Skin epidermis (tissue), 12 donors: ENCODE results near the gene PDLIM4.
A peak's percentile ranks its signal among the peaks of the same experiment; 100 is the strongest.

Experiments
- H3K27ac ChIP-seq, 21 experiments: fragments of 200-600 bp; sonication (generic) in 11 of 21; one replicate each; pipeline ENCODE4 v1.5.0; 2020; ENCODE audit warnings: mild to moderate bottlenecking in 3 of 21, inconsistent platforms in 2 of 21, moderate library complexity in 2 of 21
- H3K4me3 ChIP-seq, 7 experiments: fragments of 200-600 bp; sonication (generic) in 2 of 7; one replicate each; pipeline ENCODE4 v1.5.0; 2020; ENCODE audit warnings: inconsistent platforms in 2 of 7, mild to moderate bottlenecking in 2 of 7, moderate library complexity in 1 of 7

PDLIM4 gene

GRCh38 chr5:132262882-132263547 lies 5.5 kb downstream of the PDLIM4 start:
- H3K27ac ChIP-seq = peak overlapping the region in 10 of 21 experiments; percentile 21 to 94 (median 70)

DNA sequence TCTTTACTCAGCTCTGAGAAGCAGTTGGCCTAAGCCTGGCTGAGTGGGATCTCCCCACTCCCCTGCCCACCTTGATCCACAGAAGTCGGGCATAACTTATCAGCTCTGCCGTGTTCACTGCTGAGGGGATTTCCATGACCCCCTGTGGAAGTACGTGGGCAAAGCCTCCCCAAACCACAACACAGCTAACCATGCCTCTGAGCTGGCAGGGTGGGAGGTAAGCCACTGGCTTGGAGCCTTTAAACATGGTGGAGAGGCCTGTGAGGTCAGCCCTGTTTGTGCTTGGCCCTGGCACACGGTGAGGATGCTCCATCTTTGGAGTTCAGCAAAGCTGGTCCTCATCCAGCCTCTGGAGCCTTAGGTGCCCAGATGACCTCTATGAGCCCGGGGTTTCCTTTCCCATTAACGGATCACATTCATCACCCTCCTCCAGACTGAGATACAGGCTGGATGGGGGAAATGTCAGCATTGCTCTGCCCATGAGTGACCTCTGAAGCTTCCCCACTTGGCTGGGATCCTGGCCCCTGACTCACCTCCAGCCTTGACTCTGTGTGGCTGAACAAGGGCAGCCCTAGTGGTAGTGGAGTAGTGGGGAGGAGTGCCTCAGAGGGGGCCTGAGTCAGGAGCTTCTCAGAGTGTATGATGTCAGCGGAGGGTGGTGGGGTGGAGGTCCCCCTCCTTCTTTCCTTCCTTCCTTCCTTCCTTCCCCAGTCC lies 6.2 kb downstream of the PDLIM4 start:
- Histone ChIP-seq H3K27ac (peak overlapping the region in 14 of 21 experiments; percentile 1 to 94 (median 60)), H3K4me3 (no peak overlapping the region)

More at GRCh38 chr5:132262882-132263547, 5.5 kb downstream of the PDLIM4 start:
- no peak overlapping the region for H3K4me3 ChIP-seq

GRCh38 chr5:132264546-132265335 lies 7.2 kb downstream of the PDLIM4 start:
- Histone ChIP-seq H3K27ac (peak overlapping the region in 18 of 21 experiments; percentile 12 to 94 (median 76)), H3K4me3 (no peak overlapping the region)

- Histone ChIP-seq H3K27ac (peak overlapping the region in 19 of 21 experiments; percentile 22 to 94 (median 75)), H3K4me3 (no peak overlapping the region)
Observed at GRCh38 chr5:132265336-132266030, 8.0 kb downstream of the PDLIM4 start.

- H3K4me3 ChIP-seq = no peak overlapping the region
Observed at GRCh38 chr5:132266031-132266835, 8.7 kb downstream of the PDLIM4 start.

GRCh38 chr5:132266836-132267160 lies 9.3 kb downstream of the PDLIM4 start:
- Histone ChIP-seq H3K4me3 (no peak overlapping the region), H3K27ac (peak overlapping the region in 5 of 21 experiments; percentile 30 to 90 (median 53))

More at GRCh38 chr5:132266031-132266835, 8.7 kb downstream of the PDLIM4 start:
- H3K27ac ChIP-seq = peak overlapping the region in 16 of 21 experiments; percentile 4 to 94 (median 68)

GRCh38 chr5:132267166-132267739 lies 9.8 kb downstream of the PDLIM4 start:
- Histone ChIP-seq H3K4me3 (no peak overlapping the region), H3K27ac (peak overlapping the region in 11 of 21 experiments; percentile 0 to 90 (median 30))

GRCh38 chr5:132267931-132268768 lies 10.7 kb downstream of the PDLIM4 start:
- Histone ChIP-seq H3K4me3 (no peak overlapping the region), H3K27ac (peak overlapping the region in 10 of 21 experiments; percentile 0 to 90 (median 42))

- H3K27ac ChIP-seq = peak overlapping the region in 9 of 21 experiments; percentile 10 to 61 (median 40)
- no peak overlapping the region for H3K4me3 ChIP-seq
Observed at GRCh38 chr5:132268769-132269551, 11.5 kb downstream of the PDLIM4 start.

DNA sequence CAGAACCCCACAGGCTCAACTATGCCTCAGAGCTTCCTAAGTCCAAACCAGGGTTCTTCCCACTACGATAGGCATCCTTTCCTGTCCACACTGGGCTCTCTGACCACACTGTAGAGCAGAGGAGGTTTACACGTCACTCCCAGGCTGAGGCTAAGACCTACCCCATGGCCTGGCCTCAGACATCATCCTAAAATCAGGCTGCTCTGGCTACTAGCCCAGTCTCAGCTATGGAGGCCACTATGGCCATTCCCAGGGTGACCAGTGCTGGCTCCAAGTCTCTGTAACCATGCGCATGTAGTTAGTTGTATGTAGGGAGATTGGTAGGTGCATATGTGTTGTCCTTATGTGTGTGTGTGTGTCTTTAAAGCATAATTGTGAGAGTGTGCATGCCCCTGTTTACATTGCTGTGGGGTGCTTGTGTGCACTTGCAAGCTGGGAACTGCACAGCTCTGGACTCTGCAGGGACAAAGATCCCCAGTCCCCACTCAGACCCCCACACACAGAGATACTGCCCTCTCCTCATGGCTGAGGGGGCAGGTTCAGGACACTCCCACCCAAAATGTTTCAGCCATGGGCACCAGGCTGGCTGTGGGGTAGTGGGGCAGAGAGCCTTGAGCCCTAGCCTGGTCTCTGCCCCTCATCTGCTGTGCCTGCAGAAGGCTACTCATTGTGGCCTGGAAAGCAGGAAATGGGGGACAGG lies 12.3 kb downstream of the PDLIM4 start:
- H3K27ac ChIP-seq = peak overlapping the region in 8 of 21 experiments; percentile 10 to 61 (median 44)

GRCh38 chr5:132270335-132270665 lies 12.8 kb downstream of the PDLIM4 start:
- H3K4me3 ChIP-seq = no peak overlapping the region
- H3K27ac ChIP-seq = peak overlapping the region in 1 of 21 experiments; percentile 11

More for the DNA sequence above, 12.3 kb downstream of the PDLIM4 start:
- no peak overlapping the region for H3K4me3 ChIP-seq

DNA sequence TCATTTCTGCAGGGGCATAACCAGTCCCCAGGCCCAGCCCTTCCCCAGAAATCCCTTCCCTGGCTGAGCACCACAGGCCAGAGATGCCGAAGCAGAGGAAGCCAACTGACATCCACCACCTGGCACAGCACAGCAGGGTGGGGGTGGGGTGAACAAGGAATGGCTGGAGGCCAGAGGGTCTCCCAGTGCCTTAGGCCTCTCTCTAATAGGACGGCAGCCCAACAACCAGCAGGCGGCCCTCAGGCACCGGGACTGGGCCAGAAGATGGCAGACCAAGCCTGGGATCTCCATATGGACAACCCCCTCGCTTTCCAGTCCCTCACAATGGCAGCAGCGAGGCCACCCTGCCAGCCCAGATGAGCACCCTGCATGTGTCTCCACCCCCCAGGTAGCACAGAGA lies 13.2 kb downstream of the PDLIM4 start:
- H3K4me3 ChIP-seq = no peak overlapping the region
- peak overlapping the region in 1 of 21 experiments; percentile 11 for H3K27ac ChIP-seq

- Histone ChIP-seq H3K27ac (no peak overlapping the region), H3K4me3 (peak overlapping the region in 3 of 7 experiments; percentile 0 to 11 (median 5))
Observed at GRCh38 chr5:132271251-132272246, 14.1 kb downstream of the PDLIM4 start.

DNA sequence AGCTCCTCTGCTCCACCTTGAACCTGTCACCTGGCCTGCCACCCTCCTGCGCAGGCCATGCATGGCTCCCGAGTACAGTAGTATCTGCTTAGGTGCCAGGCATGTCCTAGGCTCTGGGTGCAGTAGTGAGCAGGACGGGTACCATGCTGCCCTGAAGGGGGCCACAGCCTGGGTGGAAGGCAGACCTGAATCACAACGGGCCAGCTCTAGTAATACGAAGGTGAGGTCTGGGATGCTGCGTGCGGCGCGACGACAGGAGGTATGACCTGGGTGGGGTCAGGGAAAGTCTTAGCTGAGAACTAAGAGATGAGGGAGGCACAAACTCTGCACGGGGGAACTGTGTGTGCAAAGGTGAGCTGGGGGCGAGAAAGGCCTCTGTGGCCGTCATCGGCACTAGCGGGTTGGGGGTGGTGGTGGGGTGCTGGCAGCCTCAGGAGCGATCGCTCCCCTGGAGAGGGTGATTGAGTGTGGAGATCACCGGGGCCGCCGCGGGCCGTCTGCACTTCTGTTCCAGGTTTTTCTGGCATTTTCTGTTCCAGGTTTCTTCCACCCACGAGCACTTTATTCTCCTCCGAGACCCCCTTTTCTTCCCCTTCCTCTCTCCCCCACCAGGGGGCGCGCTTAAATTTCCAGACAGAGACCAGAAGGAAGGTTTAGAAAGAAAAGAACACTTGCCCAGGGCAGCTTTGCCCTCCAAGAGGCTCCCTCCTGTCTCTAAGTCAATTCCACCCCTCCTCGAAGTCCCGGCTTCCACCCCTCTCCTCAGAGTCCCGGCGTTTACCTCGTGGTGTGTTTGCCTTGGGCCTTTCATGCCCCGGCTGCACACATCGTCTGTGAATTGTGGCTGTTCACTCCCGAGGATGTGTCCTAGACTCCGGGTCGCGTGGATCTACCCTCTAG lies 15.1 kb downstream of the PDLIM4 start:
- no peak overlapping the region for H3K27ac ChIP-seq
- H3K4me3 ChIP-seq = no peak overlapping the region
